PC-9 (cell line): ENCODE data around the gene LIMS1.

ENCODE experiments used
- EZH2 ChIP-seq: fragments of 200-600 bp; sonication (generic); IDR thresholded peaks from 2 replicates; pipeline ENCODE4 v1.8.0; 2017; ENCODE audit warnings: antibody characterized with exemption, low read depth
- TF ChIP-seq, protein P1 (sequence below): fragments of 200-600 bp; sonication (generic); conservative IDR thresholded peaks from 2 replicates; pipeline ENCODE4 v1.6.1; 2017; ENCODE audit warnings: mixed run types, antibody characterized with exemption, mild to moderate bottlenecking, moderate library complexity

GRCh38 chr2:108553209-108553919 lies 19.1 kb downstream of the LIMS1 start:
- TF ChIP-seq EZH2: no peak
- TF ChIP-seq, protein P1, sequence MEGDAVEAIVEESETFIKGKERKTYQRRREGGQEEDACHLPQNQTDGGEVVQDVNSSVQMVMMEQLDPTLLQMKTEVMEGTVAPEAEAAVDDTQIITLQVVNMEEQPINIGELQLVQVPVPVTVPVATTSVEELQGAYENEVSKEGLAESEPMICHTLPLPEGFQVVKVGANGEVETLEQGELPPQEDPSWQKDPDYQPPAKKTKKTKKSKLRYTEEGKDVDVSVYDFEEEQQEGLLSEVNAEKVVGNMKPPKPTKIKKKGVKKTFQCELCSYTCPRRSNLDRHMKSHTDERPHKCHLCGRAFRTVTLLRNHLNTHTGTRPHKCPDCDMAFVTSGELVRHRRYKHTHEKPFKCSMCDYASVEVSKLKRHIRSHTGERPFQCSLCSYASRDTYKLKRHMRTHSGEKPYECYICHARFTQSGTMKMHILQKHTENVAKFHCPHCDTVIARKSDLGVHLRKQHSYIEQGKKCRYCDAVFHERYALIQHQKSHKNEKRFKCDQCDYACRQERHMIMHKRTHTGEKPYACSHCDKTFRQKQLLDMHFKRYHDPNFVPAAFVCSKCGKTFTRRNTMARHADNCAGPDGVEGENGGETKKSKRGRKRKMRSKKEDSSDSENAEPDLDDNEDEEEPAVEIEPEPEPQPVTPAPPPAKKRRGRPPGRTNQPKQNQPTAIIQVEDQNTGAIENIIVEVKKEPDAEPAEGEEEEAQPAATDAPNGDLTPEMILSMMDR: no peak
